8988T (cell line): ENCODE measurements around the gene SSR4.

Source experiments
- DNase-seq: peaks from one replicate; pipeline ENCODE4 v3.0.0; 2011

SSR4 gene

DNA sequence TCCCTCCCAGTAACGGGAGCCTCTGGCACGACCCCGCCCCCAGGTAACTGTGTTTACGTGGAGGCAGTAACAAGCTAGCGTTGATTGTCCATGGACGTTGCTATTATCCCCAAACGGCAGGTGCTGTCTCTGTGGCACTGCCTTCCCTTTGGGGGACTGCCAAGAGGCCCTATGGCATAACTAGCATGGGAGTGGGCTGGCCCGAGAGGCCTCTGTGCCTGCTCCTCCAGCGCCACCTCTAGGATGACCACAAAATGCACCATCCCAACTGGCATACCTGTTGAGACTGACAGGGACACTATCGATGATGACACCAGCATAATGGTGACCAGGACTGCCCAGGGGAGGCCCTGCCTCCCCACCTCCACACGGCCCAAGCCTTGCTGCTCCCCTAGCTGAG, 12.2 kb upstream of the SSR4 start:
- no peak for DNase-seq

DNA sequence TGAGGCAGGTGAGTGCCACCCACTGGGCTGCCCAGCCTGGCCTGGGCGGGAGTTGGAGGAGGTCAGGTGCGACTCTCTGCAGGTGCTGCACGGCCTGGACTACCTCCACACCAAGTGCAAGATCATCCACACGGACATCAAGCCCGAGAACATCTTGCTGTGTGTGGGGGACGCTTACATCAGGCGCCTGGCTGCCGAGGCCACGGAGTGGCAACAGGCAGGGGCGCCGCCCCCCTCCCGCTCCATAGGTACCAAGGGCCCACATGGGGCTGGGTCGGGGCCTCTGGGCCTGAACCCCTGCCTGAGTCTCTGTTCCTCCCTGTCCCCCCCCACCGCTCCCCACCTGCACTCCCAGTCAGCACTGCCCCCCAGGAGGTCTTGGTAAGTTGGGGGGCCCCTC, 11.6 kb upstream of the SSR4 start:
- DNase-seq: no peak

DNA sequence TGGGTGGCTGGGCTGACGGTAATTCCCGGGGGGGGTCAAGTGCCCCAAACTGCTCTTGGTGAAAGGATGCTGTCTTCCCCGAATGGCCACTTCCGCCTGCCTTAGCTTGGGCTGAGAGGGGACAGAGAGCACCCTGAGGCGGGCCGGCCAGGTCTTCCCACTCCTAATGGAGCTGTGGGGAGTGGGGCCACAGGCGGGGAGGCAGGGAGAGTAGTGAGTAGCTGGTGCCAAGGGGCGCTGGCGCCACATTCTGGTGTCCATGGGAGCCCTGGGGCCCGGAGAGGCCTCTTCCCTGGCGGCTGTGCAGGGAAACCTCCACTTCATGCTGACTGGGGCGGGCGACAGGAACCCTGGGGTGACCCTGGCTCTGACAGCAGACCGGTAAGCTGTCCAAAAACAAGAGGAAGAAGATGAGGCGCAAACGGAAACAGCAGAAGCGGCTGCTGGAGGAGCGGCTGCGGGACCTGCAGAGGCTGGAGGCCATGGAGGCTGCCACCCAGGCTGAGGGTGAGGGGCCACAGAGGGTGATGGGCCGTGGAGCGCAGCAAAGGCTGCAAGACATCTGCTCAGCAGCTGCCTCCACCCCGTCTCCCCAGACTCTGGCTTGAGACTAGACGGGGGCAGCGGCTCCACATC, 11.0 kb upstream of the SSR4 start:
- no peak for DNase-seq

DNA sequence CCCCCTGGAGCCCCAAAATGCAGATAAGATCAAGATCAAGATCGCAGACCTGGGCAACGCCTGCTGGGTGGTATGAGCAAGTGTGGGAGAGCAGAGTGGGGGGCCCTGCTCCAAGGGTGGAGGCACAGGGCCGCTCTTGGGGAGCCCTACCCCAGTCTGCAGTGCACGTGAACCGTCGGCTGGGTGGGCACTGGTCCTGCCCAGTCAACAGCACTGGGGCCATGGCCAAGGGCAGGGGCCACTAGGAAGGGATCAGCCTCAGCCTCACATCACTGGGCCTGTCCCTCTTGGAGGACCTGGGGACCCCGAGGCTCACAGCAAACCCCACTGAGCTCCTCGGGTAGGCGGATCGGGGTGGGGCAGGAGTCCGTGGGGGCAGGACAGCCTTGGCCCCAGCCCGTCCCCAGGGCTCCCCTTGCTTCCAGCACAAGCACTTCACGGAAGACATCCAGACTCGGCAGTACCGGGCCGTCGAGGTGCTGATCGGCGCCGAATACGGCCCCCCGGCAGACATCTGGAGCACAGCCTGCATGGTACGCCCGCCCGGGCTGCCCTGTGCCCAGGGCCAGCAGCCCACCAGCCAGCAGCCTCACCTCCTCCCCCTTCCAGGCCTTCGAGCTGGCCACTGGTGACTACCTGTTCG, 10.0 kb upstream of the SSR4 start:
- no peak for DNase-seq

DNA sequence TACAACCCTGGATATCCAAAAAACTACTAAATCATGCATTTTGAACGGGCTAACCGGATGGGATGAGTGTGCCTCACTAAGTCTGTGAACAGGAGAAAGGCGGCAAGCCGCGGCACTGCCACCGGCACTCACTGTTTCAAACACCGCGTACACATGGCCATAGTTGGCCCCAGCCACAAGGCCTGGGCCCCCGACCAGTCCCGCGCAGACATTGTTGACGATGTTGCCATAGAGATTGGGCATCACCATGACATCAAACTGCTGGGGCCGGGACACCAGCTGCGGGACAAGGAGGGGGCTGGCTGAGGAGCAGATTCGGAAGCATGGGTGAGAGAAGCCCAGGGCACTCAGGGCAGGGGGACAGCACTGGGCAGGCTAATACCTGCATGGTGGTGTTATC, 7.8 kb upstream of the SSR4 start:
- no peak for DNase-seq

DNA sequence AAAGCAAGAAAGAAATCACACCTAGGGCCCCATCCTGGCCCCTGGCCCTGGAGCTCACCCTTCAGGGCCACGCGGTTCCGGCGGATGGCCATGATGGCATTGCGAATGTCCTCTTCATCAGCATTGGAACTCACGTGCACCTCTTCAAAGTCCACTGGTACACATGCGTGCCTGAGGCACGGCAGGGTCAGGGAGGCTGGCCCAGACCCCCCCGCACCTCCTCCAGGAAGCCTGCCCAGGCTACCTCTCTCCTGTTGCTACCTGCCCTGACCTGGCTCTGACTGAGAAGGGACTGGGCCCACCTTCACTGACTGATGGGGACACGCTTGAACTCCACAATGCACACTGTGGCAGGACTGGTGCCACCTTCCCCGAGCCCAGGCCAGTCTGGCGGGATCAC, 4.8 kb upstream of the SSR4 start:
- no peak for DNase-seq

DNA sequence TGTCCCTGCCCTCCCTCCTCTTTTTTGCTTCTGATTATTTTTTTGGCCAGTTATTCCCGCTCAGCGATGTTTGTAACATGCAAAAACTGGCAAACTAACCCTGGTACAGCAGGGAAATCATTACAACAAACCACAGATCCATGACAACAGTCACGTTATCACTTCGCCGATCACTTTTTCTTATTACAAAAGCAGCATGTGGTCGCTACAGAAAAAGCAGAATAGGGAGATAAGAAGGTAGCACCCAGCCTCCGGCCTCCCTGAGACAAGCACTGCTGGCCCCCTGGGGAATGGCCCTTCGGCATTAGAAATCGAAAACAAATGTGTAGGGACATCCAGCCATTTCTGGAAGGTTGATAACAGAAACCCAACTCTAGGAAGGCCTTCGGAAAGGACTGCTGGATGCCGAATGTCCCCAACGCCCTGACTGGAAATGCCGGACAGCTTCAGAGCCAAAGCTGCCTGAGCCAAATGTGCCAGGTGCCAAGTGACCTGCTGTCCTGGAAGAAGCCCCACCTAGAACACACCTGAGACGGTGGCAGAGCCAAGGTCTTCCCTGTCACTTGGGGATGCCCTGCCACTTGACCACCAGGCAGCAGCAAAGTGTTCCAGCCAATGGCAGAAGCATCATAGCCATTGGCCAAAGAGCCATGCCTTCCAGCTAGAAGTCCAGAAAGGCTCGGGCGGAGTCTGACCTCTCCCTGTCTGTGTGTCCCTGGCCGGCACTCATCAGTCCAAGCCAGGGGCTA, 3.2 kb upstream of the SSR4 start:
- no peak for DNase-seq

DNA sequence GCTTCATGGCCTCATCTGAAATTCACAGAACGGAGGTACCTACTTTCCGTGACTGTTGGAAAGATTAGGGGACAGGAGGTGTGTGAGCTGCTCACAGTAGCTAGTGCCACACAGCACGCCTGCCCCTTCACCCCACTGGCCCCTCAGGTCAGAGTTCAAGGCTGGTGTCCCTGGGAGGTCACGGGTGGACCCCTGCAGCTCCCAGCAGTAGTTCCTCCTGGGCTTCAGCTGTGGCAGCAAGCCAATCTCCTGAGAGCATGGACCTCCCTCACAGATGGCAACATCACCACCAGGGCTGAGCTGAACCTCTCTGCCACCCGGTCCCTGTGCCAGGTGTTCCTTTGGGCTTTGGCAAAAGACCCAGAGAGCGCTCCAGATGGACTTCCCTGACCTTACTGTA, 2.1 kb upstream of the SSR4 start:
- DNase-seq: no peak

DNA sequence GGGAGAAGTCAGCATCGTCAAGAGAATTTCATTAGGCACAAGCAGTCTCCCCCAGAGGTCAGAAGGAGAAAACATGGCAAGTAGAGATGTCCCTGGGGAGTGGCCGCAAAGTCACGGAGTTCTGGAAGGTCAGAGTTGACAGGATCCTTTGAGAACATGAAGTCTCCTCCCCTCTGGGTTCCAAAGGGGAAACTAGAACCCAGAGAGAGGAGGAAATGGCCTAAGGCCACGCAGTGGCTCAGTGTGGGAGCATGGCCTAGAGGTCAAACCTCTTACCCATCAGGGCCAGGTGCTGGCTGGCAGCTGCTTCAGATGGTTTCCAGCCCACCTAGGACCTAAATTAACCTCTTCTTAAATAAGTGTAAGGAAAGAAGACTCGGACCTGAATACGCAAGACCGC, 1.2 kb upstream of the SSR4 start:
- DNase-seq: no peak

DNA sequence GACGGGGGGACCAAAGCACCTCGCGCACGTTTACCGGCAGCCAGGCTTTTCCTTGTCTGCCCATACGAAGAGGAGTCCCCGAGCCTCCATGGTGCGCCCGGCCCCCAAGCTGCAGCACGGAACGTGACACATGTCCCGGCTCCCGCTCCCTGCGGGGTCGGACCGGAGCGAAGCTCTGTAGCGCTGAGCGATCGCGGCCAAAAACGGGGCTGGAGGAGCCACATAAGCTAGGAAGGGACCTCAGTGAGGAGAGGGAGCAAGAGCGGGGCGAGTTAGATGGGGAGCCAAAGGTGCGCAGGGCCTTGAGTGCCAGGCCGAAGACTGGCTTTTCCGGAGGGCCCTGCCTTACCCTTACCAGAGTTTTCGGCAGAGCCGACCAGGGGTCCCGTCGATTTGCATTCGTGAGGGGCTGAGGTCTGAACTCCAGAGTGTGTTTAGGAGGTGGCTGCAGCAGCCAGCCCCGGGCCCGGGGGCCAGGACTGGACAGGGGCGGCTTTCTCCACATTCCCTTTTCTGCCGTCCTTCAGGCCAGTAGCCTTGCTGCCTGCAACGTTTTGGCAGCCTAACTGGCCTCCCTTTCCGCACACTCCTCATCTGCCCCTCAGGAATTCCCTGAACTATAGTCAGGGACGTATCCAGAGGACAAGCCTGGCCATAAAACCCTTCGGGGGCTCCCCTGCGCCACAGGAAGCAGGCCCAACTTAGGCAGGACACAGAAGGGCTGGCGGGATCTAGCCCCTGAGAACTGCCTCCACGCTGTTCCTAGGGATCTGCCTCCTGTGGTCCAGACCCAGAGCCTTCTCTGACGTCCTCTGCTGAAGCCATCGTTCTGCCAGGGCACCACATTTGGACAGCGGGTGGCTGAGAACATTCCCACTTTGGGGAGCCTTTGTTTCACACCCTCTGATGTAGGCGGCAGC, 689 bp downstream of the SSR4 start:
- no peak for DNase-seq

DNA sequence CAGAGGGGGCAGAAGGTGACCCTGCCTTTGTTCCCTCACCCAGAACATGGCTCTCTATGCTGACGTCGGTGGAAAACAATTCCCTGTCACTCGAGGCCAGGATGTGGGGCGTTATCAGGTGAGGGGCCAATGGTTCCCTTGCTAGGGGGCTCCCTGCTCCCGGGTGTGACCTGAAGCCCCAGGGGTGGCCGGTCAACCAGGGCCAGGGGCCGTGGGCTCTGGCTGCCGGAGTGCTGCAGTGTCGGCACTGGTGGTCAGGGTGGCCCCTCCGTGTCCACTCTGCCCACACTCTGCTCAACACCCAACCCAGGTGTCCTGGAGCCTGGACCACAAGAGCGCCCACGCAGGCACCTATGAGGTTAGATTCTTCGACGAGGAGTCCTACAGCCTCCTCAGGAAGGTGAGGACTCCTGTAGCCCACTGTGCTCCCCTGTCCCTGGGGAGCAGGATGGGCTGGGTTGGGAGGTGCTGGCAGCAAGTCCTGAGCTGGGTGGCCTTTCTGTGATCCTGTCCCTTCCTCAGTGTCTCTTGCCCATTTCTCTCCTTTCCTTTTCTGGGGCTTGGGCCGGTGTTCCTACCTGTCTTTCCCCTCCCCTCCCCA, 3.0 kb downstream of the SSR4 start:
- DNase-seq: no peak

DNA sequence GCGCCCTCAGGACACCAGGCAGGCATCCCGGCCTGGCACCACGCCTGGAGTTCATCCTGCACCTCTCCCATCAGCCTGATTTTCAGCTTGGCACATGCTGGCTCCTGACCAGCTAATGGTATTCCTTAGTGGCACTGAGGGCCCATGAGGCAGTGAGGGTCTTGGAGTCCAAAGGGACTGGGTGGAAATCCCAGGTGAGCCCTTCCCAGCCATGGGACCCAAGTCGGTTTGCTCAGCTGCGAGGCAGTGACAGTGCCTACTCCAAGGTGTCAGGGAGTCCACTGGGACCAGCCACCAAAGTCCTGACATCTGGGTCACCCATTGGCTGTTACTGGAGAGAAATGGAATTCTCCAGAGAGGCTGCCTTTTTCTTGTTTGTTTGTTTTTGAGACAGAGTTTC, 4.9 kb downstream of the SSR4 start:
- no peak for DNase-seq

DNA sequence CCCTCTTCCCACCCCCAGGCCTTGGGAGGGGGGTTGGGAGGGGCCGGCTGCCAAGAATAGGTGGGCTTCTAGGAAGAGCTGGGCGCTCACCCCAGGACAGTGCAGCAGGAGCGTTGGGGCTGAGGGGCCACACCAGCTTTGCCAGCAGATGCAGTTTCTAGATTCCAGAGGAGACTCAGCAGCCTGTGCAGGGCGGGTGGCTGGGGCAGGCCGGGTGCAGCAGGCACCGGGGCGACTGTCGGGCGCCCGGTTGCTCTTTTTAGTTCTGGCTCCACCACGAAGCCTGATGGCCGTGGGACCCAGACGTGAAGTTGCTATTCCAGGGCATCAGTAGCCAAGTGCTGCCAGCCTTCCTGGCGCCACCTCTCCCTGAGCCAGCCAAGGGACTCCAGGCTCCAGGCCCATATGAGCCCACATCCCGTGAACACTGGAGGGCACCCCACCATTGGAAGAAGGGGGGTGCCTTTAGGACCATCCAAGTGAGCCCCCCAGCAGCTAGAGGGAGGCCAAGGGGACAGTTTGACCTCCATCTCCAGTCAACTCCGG, 5.8 kb downstream of the SSR4 start:
- no peak for DNase-seq

DNA sequence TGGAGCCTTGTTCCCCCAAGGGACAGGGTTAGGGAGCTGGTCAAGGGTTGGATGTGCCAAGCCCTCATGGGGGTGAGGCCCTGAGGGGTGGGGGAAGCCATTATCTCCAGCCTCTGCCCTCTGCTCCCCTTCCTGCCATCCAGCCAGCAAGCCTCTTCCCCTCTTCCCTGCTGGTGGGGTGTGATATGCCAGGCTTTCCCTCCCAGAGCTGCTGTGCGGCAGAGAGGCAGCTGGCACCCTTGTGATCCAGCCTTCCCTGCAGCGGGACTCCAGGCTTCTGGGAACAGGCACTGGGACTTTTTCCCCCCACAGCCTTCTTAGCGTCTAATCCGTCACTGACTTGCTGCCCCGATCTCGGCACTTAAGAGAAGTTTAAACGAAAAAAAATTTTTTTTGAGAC, 6.3 kb downstream of the SSR4 start:
- no peak for DNase-seq

DNA sequence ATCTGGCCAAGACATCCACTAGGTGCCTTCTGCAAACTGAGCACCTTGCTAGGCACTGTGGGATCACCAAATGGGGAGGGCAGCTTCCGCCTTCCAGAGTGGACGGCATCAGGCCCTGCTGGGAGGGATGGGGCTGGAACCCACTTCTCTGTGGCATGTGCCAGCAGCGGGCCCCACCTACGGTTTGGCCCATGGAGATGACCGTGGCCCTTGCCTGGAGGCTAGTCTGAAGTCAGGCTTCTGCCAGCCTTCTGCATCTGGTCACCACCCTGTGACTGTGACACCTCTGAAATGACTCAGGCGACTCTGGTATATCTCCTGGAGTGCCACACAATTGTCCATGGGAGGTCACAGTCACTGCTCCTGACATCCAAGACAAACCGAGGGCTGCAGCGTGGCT, 7.2 kb downstream of the SSR4 start:
- no peak for DNase-seq

DNA sequence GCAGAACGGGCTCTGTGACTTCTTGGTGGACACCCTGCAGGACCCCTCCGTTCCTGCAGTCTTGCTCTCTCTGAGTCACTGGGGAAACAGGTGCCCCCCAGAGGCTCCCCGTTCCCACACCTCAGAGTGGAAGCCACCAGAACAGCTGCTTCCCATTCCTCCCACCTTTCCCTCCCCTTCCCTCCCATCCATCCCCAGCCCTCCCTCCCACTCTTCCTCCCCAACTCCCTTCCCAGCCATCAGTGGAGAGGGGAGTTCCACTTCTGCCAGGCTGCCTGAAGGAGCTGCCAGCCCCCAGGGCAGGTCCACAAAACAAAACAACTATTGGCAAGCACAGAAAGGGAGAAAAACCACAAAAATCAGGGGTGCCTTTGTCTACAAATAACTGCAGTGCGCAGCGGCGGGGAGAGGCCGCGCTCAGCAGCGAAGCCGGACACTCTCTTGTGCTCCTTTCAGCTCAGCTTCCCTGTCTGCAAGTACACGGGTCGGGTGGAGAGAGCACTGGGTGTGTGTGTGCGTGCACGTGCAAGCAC, 8.1 kb downstream of the SSR4 start:
- DNase-seq: no peak

DNA sequence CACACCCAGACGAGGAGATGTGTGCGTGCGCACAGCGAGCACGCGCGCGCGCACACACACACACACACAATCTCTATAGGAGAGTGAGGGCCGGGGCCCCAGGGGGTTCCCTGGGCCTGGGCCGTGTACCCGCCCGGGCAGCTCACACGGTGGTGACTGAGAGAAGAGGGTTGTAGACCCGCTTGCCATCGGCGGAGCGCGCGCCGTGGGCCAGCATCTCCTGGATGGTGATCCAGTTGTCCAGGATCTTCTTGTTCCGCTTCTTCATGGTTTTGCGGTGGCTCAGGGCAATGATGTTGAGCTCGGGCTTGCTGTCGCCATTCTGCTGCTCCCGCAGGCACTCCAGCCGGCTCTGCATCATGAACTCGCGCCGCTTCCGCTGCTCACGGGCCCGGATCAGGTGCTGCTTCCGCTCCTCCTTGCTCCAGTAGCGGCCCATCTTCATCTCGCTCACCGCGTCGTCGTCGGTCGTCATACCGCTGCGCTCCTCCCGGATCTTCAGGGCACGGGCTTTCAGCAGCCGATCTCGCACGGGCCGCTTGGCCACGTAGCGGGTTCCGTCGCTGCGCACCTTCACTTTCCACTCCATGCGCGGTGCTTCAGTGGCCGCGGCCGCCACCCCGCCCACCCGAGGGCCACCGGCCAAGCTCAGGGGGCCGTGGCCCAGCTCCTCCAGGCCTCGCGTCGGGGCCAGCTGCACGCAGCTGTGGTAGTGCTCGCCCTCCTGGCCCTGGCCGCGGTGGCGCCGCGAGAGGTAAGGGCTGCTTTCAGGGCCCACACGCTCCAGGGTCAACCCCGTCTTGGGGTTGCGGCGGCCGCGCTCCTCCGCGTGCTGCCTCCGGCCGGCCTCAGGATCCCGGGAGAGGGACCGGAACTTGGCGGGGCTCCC, 9.0 kb downstream of the SSR4 start:
- DNase-seq: no peak

DNA sequence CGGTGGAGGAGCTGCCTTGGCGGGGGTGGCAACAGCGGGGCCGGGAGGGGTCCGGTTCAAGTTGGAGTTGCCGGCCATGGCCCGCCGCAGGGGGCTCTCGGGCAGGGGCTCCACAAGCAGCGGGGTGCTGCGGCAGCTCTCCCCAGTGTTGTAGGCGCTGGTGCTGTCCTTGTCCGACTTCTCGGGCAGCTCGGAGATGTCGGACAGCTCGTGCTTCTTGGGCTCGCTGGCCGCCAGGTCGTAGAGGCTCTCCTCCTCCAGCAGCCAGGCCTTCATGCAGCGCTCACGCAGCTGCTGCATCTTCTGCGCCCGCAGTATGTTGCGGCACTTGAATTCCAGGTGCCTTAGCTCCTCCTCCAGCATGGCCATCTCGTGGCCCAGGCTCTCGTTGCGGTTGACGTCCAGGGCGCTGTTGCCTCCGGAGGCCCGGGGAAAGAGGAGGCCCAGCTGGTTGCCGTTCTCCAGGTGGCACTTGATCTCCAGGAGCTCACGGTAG, 9.7 kb downstream of the SSR4 start:
- DNase-seq: no peak

DNA sequence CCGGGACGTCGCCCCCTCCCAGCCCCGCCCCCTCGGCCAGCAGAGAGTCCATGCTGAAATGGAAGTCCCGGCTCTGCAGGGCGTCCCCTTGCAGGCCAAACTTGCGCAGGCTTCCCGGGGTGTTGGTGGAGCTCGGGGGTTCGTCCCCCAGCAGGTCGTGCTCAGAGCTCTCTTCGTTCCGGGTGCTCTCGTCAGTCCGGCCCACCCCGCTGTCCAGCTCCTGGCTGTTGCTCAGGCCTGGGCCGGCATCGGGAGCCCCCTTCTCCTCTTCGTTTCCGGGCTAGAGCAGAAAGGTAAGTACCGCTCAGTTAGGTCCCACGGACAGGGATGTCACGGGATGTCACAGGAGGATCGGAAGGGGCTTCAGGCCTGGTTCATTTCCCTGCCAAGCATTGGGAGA, 10.2 kb downstream of the SSR4 start:
- no peak for DNase-seq

DNA sequence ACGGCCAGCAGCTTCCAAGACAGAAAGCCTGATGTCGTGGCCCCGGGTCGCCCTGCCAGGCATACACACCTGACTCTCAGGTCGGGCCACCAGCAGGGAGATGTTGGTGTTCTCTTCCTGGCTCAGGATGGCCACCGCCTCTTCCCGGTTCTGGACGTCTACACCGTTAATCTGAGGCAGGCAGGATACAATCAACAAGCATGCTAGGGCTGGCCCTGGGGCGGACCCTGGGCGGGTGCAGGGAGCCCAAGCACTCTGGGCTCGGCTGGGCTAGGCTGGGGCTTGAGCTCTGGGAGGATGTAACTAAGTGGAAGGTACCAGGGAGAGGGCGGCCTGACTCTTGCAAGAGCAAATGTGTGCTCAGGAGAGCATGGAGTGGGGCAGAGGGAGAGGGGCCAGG, 11.0 kb downstream of the SSR4 start:
- DNase-seq: no peak

DNA sequence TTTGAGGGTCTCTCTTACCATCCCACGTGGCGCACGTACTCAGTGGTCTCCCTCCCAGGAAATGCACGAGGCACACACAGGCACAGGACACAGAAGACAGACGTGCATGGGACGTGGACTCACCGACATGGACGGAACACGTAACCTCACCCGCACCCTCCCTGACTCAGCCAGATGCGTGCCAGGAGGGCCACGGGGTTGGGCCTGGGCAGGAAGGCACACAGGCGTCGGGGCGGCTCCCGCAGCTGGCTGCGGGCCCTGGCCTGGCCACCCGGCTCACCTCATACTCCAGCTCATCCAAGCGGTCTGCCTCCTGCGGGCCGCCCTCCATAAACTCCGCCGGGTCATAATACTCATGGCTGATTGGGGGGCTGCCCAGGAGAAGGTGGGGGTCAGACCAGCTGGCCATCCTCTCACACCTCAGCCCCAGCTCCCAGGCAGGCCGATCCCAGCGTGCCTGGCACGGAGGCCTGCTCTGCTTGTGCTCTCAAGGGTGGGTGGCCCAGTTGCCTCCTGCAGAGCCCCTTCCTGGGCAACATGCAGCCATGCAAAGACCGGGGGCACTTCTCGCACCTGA, 12.6 kb downstream of the SSR4 start:
- no peak for DNase-seq
